A673 (cell line): ENCODE results near the gene CNNM2.

Experiments
- EZH2 ChIP-seq: fragments of 200-600 bp; sonication (generic); IDR thresholded peaks from 2 replicates; pipeline ENCODE4 v1.6.1; 2017; ENCODE audit warnings: borderline replicate concordance, low read depth, mild to moderate bottlenecking, mixed read lengths, antibody characterized with exemption, low read length; ENCODE audit not compliant: poor library complexity, severe bottlenecking
- TF ChIP-seq, protein P1 (sequence below): fragments of 300-800, 200-600 bp; sonication (generic); conservative IDR thresholded peaks from 2 replicates; pipeline ENCODE4 v1.5.1; 2017; ENCODE audit warnings: low read depth, mild to moderate bottlenecking, antibody characterized with exemption, low read length, moderate library complexity, mixed read lengths

DNA sequence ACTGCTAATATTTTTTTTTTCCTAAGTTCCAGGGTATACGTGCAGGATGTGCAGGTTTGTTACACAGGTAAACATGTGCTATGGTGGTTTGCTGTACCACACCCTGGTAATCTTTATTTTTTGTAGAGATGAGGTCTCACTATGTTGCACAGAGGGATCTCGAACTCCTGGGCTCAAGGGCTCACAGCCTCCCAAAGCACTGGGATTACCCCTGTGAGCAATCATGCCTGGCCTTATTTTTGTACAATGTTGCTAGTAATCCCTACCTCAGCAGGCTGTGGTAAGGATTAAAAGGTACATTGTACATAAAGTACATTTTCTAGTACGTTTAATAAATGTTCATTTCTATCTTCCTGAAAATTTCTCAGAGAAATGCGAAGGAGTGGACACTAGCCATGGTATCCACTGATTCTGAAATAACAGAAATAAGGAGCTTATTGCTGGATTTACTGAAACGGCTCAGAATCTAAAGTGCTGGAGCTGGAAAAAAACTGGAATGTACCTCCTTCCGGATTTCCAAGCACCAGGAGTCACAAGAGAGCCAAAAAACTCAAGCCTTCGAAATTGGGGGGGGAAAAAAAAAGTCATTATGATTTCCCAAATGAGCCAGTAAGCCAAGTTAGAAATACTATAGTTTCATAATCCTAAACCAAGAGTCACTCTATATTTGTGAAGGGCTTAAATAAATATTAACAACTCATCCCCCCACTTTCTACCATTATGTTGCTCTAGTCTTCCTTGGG lies 205.4 kb downstream of the CNNM2 start:
- TF ChIP-seq EZH2 = no peak
- TF ChIP-seq, protein P1, sequence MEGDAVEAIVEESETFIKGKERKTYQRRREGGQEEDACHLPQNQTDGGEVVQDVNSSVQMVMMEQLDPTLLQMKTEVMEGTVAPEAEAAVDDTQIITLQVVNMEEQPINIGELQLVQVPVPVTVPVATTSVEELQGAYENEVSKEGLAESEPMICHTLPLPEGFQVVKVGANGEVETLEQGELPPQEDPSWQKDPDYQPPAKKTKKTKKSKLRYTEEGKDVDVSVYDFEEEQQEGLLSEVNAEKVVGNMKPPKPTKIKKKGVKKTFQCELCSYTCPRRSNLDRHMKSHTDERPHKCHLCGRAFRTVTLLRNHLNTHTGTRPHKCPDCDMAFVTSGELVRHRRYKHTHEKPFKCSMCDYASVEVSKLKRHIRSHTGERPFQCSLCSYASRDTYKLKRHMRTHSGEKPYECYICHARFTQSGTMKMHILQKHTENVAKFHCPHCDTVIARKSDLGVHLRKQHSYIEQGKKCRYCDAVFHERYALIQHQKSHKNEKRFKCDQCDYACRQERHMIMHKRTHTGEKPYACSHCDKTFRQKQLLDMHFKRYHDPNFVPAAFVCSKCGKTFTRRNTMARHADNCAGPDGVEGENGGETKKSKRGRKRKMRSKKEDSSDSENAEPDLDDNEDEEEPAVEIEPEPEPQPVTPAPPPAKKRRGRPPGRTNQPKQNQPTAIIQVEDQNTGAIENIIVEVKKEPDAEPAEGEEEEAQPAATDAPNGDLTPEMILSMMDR = no peak
